ENCODE results near the gene CCDC186. TPM values are rescaled to one million over a fixed set of nuclear protein-coding genes. Genes with fewer than 3 reads are reported as not detected.

Gene CCDC186
- total and polyA plus RNA-seq, 2 of the 8 experiments (the other 6 are each of a cell fraction or from before 2014, with no cell fraction given): 3.0 to 30.3 TPM

DNA sequence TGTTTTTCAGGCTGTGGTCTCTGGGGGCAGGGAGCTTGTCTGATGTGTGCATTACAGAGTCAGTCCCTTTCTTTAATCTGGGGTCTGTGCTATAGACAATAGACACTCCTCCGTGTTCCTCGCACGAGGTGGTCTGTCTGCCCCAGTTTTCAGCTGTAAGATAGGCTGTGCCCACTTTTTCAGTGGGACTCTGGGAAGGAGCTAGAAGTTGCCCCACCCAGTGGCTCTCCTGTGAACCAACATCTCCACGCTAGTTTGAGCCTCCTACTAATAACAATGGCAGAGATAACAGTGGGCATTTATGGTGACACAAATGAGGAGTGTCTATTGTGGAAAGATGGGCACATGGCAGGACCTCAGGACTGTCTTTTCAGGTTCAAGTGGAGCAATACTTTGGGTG, 86.3 kb downstream of the CCDC186 start:
- Histone ChIP-seq H3K4me3 (ENCODE audit: extremely low read depth in 1 of 4, insufficient read depth in 2 of 4, low read depth in 3 of 4, low read length in 4 of 4) (no peak overlapping the region), H3K56ac (replicated peaks; ENCODE audit: insufficient read length, low read depth, low read length) (no peak overlapping the region), H3K79me1 (ENCODE audit: low read depth, low read length) (no peaks in the 10 kb centered on the region), H2BK12ac (ENCODE audit: low read depth, low read length) (no peak overlapping the region), H3K36me3 (ENCODE audit: control insufficient read depth in 2 of 4, insufficient read depth in 4 of 4, low read length in 3 of 4) (no peaks in the 10 kb centered on the region), H3K27me3 (replicated peaks in 1 of 4; ENCODE audit: control insufficient read depth in 3 of 4, extremely low read depth in 1 of 4, insufficient read depth in 3 of 4, low read length in 3 of 4) (no peaks in the 10 kb centered on the region), H3K79me2 (ENCODE audit: control insufficient read depth in 1 of 2, insufficient read depth in 2 of 2, low read length in 2 of 2) (no peaks in the 10 kb centered on the region), H4K5ac (ENCODE audit: insufficient read length, low read depth, low read length) (no peak overlapping the region), H2AK5ac (ENCODE audit: low read depth, low read length) (no peak overlapping the region), H3K23ac (ENCODE audit: insufficient read length) (no peak overlapping the region), H2BK15ac (ENCODE audit: low read length) (no peak overlapping the region), H3K14ac (ENCODE audit: insufficient read length) (no peak overlapping the region), H3K4ac (replicated peaks; ENCODE audit: insufficient read length, low read depth, low read length) (no peak overlapping the region), H4K20me1 (replicated peaks in 1 of 2; ENCODE audit: control insufficient read depth in 1 of 2, insufficient read depth in 2 of 2, low read length in 2 of 2) (no peaks in the 10 kb centered on the region), H3K9me3 (ENCODE audit: insufficient read depth in 2 of 2, low read depth in 1 of 2, low read length in 1 of 2) (peaks cover 0 to 3% of the 10 kb centered on the region in 2 experiments; a peak in 1 of 4 replicates), H3K4me2 (ENCODE audit: insufficient read depth in 1 of 2, low read depth in 2 of 2, low read length in 2 of 2) (no peak overlapping the region), H3K4me1 (replicated peaks in 1 of 4; ENCODE audit: control insufficient read depth in 3 of 4, insufficient read depth in 4 of 4, low read length in 3 of 4) (no peaks in the 10 kb centered on the region), H4K91ac (replicated peaks; ENCODE audit: insufficient read length, low read length) (no peak overlapping the region), H2BK120ac (replicated peaks; ENCODE audit: low read depth, low read length) (no peak overlapping the region), H2BK5ac (ENCODE audit: low read depth, low read length) (no peak overlapping the region), H3K27ac (ENCODE audit: low read depth, low read length) (no peak overlapping the region), H3K23me2 (ENCODE audit: low read depth, low read length) (no peaks in the 10 kb centered on the region), H2BK20ac (ENCODE audit: low read length) (no peak overlapping the region), H3K18ac (ENCODE audit: extremely low read depth, low read length) (no peak overlapping the region), H3K9ac (replicated peaks in 1 of 4; ENCODE audit: extremely low read depth in 1 of 4, low read depth in 3 of 4, low read length in 3 of 4) (no peak overlapping the region), H4K8ac (ENCODE audit: extremely low read depth, insufficient read depth, low read length) (no peak overlapping the region), H2AFZ (ENCODE audit: low read length) (no peak overlapping the region)
- DNase-seq (ENCODE audit: low read depth in 1 of 2, low spot score in 2 of 2) (no peak), FAIRE-seq (no peak)
- CTCF ChIA-PET (ENCODE audit: partially characterized antibody): interaction anchor here (0.5 to 4.4 kb wide), 18 partner anchors 8 to 716 kb away, joined by 3 to 33 read pairs (median 4); no protein-coding TSS in a partner anchor
- peak in 1 of 2 experiments; percentile 9; a peak in 1 of 4 replicates for TF ChIP-seq RAD21 (IDR thresholded peaks at IDR 0.05 in 1 of 2, conservative IDR thresholded peaks at IDR 0.05 in 1 of 2; ENCODE audit: low read depth in 2 of 2, low read length in 2 of 2)
- no peak for TF ChIP-seq CTBP2 (IDR thresholded peaks at IDR 0.05; ENCODE audit: borderline replicate concordance, insufficient read depth, insufficient read length, low read length)
- POLR2A ChIA-PET (ENCODE audit: partially characterized antibody): interaction anchor here (0.6 kb wide), 1 partner anchor 179 kb away, joined by 3 read pairs; no protein-coding TSS in a partner anchor
- WGBS, 2 experiments (ENCODE audit: extremely low coverage in 1 of 2, insufficient coverage in 1 of 2, insufficient read length in 1 of 2, insufficient replicate concordance in 2 of 2, low coverage in 1 of 2, low lambda C conversion rate in 2 of 2, missing lambda C conversion rate in 1 of 2): 84% methylated on average over 4 of the region's 4 CpGs; no CpG with 5 or more reads in 1 of the 2 experiments
